Ovary (tissue), 9 donors: ENCODE measurements around the gene MIEN1. TPM values are rescaled to one million over a fixed set of nuclear protein-coding genes. Genes with fewer than 3 reads are reported as not detected.

Source experiments
- DNase-seq, 5 donors: peaks; one replicate each; pipeline ENCODE4 v3.0.0-alpha.2; 2019 to 2020
- H3K27ac ChIP-seq, 2 donors: fragments of 200-600 bp; one replicate each; pipeline versions ENCODE4 v1.5.1 to v1.8.0; 2019 to 2022
- H3K27me3 ChIP-seq: fragments of 200-600 bp; one replicate; pipeline ENCODE4 v1.8.0; 2022
- H3K36me3 ChIP-seq: fragments of 200-600 bp; sonication (generic); one replicate; pipeline ENCODE4 v1.5.1; 2019
- H3K4me1 ChIP-seq: one replicate; pipeline ENCODE4 v1.8.1; 2013; ENCODE audit warnings: mild to moderate bottlenecking, moderate library complexity; ENCODE audit not compliant: insufficient read depth
- H3K4me3 ChIP-seq: fragments of 200-600 bp; sonication (generic); one replicate; pipeline ENCODE4 v1.5.1; 2017
- H3K9me3 ChIP-seq, 2 donors: fragments of 200-600 bp in 1 of 2; sonication (generic) in 1 of 2; one replicate each; pipeline versions ENCODE4 v1.5.1 to v1.8.1; 2013 to 2019; ENCODE audit warnings: mild to moderate bottlenecking in 1 of 2, moderate library complexity in 1 of 2
- EP300 ChIP-seq: sonication (generic); formaldehyde crosslinking; IDR thresholded peaks from one replicate; pipeline ENCODE4 v1.6.1; 2017; ENCODE audit warnings: antibody characterized with exemption
- POLR2A ChIP-seq: fragments of 450-650 bp; IDR thresholded peaks from one replicate; pipeline ENCODE4 v1.6.1; 2017; ENCODE audit warnings: antibody characterized with exemption, mild to moderate bottlenecking, moderate library complexity
- WGBS, 3 donors: extraction: QIAGEN DNeasy Blood & Tissue Kit in 1 of 3; methylation state at CpG; one replicate each; pipeline versions ENCODE4 v1.1.5 to v1.1.7; 2013 to 2017; 5-methylcytosine and 5-hydroxymethylcytosine counted together
- intact Hi-C, 4 donors: fragments of 100-400 bp; cut with DNase I; formaldehyde crosslinking; loops; one replicate each; pipeline versions ENCODE4 v1.11.0 to v1.15.1; 2022 to 2023
- polyA plus RNA-seq, 2 donors: library from polyadenylated mRNA; stranded (reverse); fragments of 200-250 nt in 1 of 2; fragments of 350-450 nt in 1 of 2; fragmentation: Illumina TruSeq in 1 of 2; extraction: RNeasy Lipid Tissue Mini Kit (QIAGEN cat#74804) in 1 of 2; gene quantifications; one replicate each; pipeline ENCODE4 v1.2.3, GENCODE V29; 2013 to 2014
- total RNA-seq, 7 donors: library from RNA; depleted of rRNA in 2 of 7; stranded (reverse); fragments of >200 nt in 2 of 7; fragmentation: NEBNext Ultra II Directional in 3 of 7; extraction: Animal tissue kit (Norgen Biotek cat#: 25700) in 3 of 7; gene quantifications; one replicate each; pipeline versions ENCODE4 v1.1.0 to v1.2.4, GENCODE V29; 2016 to 2023
- TF ChIP-seq, protein P1 (sequence below), 3 donors: fragments of 450-650 bp in 2 of 3; fragments of 200-600 bp in 1 of 3; IDR thresholded peaks; one replicate each; pipeline versions ENCODE4 v1.5.1 to v1.8.0; 2016 to 2022; ENCODE audit warnings: antibody characterized with exemption in 3 of 3, mild to moderate bottlenecking in 1 of 3
- donor health status: DM: no; HTN: no; CAD: no; lungs with moderate emphysema.
- donor health status: DM: no; HTN: no; CAD: no.
- donor health status: Bipolar disorder and iron deficiency.
- donor health status: DM: yes; HTN: yes; CAD: no.
- donor health status: DM: no; HTN: no; CAD: no.
- donor health status: DM: yes; HTN: yes; CAD: no.

The MIEN1 gene
- total and polyA plus RNA-seq, 9 donors, result 20.2 to 64.9 (median 25.5) TPM

DNA sequence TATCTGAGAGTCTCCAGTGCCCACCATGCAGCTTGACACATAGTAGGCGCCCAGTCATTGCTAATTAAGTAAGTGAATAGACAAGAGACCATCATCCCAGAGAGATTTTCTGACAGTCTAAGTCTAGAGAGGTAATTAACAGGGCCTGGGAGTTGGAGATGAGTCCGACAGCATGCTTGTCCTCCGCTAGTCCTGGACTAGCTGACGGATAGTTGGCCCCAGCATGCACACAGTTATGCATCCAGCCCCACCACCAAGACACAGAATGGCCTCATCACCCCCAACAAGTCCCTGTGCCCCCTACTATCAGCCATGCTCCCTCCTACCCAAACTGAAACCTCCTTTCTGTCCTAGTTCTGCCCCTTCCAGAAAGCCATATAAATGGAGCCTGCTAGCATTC is 17.4 kb upstream of the MIEN1 start:
- intact Hi-C loops, result no loop called here
- 88 to 98% (median 93%) methylated on average over 4 of the region's 4 CpGs for WGBS, 3 donors
- Histone ChIP-seq H3K9me3 (no peaks in the 10 kb centered on the region), H3K4me1 (no peaks in the 10 kb centered on the region), H3K27me3 (no peaks in the 10 kb centered on the region), H3K36me3 (no peaks in the 10 kb centered on the region), H3K4me3 (no peak overlapping the region), H3K27ac (no peak overlapping the region)
- no peak for DNase-seq
- TF ChIP-seq POLR2A (no peak), EP300 (no peak)
- TF ChIP-seq, protein P1, sequence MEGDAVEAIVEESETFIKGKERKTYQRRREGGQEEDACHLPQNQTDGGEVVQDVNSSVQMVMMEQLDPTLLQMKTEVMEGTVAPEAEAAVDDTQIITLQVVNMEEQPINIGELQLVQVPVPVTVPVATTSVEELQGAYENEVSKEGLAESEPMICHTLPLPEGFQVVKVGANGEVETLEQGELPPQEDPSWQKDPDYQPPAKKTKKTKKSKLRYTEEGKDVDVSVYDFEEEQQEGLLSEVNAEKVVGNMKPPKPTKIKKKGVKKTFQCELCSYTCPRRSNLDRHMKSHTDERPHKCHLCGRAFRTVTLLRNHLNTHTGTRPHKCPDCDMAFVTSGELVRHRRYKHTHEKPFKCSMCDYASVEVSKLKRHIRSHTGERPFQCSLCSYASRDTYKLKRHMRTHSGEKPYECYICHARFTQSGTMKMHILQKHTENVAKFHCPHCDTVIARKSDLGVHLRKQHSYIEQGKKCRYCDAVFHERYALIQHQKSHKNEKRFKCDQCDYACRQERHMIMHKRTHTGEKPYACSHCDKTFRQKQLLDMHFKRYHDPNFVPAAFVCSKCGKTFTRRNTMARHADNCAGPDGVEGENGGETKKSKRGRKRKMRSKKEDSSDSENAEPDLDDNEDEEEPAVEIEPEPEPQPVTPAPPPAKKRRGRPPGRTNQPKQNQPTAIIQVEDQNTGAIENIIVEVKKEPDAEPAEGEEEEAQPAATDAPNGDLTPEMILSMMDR (IDR thresholded peaks at IDR 0.05), result no peak

DNA sequence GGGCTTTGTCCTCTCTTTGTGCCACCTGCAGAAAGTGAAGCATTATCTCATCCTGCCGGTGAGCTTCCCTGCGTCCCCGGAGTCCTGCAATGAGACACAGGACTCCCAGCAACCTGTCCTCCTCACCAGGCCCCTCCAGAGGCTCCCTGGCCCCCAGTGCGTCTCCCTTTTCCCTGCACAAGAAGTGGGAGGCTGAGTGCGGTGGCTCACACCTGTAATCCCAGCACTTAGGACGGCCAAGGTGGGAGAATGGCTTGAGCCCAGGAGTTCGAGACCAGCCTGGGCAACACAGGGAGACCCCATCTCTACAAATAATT is 15.8 kb upstream of the MIEN1 start:
- H3K4me1 ChIP-seq, result no peaks in the 10 kb centered on the region
- no peaks in the 10 kb centered on the region for H3K36me3 ChIP-seq
- no peak overlapping the region for H3K27ac ChIP-seq
- no peaks in the 10 kb centered on the region for H3K27me3 ChIP-seq
- no peaks in the 10 kb centered on the region for H3K9me3 ChIP-seq
- DNase-seq, result peak in 1 of 5 donors; percentile 22
- no peak for TF ChIP-seq EP300
- no peak for TF ChIP-seq POLR2A
- TF ChIP-seq, protein P1 (IDR thresholded peaks at IDR 0.05), result no peak
- H3K4me3 ChIP-seq, result peak overlapping the region; percentile 22
- WGBS, 3 donors, result 87 to 96% (median 92%) methylated on average over 7 of the region's 7 CpGs
- intact Hi-C loops, result no loop called here

DNA sequence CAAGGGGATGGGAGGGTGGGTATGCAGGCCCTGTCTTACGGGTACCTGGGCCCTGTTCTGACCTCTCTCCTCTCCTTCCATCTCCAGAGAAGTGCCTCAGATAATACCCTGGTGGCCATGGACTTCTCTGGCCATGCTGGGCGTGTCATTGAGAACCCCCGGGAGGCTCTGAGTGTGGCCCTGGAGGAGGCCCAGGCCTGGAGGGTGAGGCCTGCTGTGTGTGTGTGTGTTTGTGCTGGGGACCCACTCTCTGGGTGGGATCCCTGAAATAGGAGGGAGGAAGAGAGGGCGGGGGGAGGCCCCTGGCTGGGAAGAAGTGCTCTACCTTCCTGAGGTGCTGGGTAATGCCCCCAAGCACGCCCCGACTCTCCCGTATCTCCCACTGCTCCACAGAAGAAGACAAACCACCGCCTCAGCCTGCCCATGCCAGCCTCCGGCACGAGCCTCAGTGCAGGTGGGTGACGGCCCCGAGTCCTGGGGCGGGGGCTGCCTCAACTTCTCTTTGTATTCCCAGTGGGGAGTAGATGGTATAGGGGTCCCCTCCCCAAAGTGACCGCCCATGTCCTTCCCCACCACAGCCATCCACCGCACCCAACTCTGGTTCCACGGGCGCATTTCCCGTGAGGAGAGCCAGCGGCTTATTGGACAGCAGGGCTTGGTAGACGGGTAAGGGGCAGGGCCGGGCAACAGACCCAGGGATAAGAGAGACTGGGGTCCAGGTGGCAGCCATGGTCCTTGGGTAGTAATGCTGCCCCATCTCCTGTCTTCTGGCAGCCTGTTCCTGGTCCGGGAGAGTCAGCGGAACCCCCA is 15.2 kb upstream of the MIEN1 start:
- Histone ChIP-seq H3K4me3 (no peak overlapping the region), H3K27me3 (no peaks in the 10 kb centered on the region), H3K9me3 (no peaks in the 10 kb centered on the region), H3K27ac (no peak overlapping the region), H3K36me3 (no peaks in the 10 kb centered on the region), H3K4me1 (peaks cover 2% of the 10 kb centered on the region)
- DNase-seq, result peak in 1 of 5 donors; percentile 26
- WGBS, 3 donors, result 89 to 93% (median 91%) methylated on average over 23 of the region's 23 CpGs
- no peak for TF ChIP-seq EP300
- no peak for TF ChIP-seq POLR2A
- TF ChIP-seq, protein P1 (IDR thresholded peaks at IDR 0.05), result no peak
- intact Hi-C loops, result no loop called here

DNA sequence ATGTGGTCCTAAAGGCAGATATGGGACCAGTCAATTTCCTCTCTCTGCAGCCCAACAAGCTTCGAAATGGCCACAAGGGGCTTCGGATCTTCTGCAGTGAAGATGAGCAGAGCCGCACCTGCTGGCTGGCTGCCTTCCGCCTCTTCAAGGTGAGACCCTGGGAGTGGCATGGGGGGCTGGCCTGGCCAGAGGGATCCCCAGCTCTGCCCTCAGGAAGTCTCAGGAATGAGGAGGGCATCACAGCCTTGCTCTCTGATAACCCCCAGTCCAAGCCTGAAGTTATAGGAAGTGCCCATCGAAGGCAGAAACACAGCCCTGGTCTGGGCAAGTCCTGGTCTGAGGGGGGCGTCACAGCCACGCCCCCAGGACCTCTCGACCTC is 14.5 kb upstream of the MIEN1 start:
- WGBS, 3 donors, result 63 to 67% (median 65%) methylated on average over 7 to 8 of the region's 8 CpGs

More for the DNA sequence above, 14.5 kb upstream of the MIEN1 start:
- Histone ChIP-seq H3K9me3 (no peaks in the 10 kb centered on the region), H3K27ac (no peak overlapping the region), H3K27me3 (no peaks in the 10 kb centered on the region), H3K4me1 (peaks cover 2% of the 10 kb centered on the region), H3K36me3 (no peaks in the 10 kb centered on the region), H3K4me3 (no peak overlapping the region)
- intact Hi-C loops, result no loop called here
- TF ChIP-seq EP300 (no peak), POLR2A (no peak)
- TF ChIP-seq, protein P1 (IDR thresholded peaks at IDR 0.05), result no peak
- DNase-seq, result peak in 1 of 5 donors; percentile 23
